ENCODE measurements around the gene XPNPEP2.

Gene XPNPEP2

GRCh38 chrX:129750971-129751370 is 12.2 kb downstream of the XPNPEP2 start:
- no peak for DNase-seq

GRCh38 chrX:129754056-129755024 is 15.6 kb downstream of the XPNPEP2 start:
- DNase-seq: no peak

GRCh38 chrX:129755779-129756650 is 17.2 kb downstream of the XPNPEP2 start:
- no peak for DNase-seq

GRCh38 chrX:129759576-129760061 is 20.8 kb downstream of the XPNPEP2 start:
- no peak for DNase-seq

- no peak for DNase-seq
Measured at GRCh38 chrX:129760155-129760554, 21.4 kb downstream of the XPNPEP2 start.

- no peak for DNase-seq
Measured at GRCh38 chrX:129760981-129761380, 22.2 kb downstream of the XPNPEP2 start.

GRCh38 chrX:129761596-129761995 is 22.8 kb downstream of the XPNPEP2 start:
- no peak for DNase-seq

GRCh38 chrX:129762448-129762847 is 23.7 kb downstream of the XPNPEP2 start:
- DNase-seq: no peak

- DNase-seq: no peak
Measured at GRCh38 chrX:129763666-129764065, 24.9 kb downstream of the XPNPEP2 start.

- no peak for DNase-seq
Measured at GRCh38 chrX:129768186-129768585, 29.4 kb downstream of the XPNPEP2 start.

GRCh38 chrX:129768586-129769466 is 30.0 kb downstream of the XPNPEP2 start:
- no peak for DNase-seq

GRCh38 chrX:129769467-129770154 is 30.8 kb downstream of the XPNPEP2 start:
- DNase-seq: no peak

- no peak for DNase-seq
Measured at GRCh38 chrX:129771266-129771995, 32.7 kb downstream of the XPNPEP2 start.

- DNase-seq: no peak
Measured at GRCh38 chrX:129772796-129773431, 34.1 kb downstream of the XPNPEP2 start.

- DNase-seq: no peak
Measured at GRCh38 chrX:129773649-129774458, 35.1 kb downstream of the XPNPEP2 start.

- DNase-seq: no peak
Measured at GRCh38 chrX:129777218-129778030, 38.6 kb downstream of the XPNPEP2 start.

- DNase-seq: no peak
Measured at GRCh38 chrX:129779086-129779672, 40.4 kb downstream of the XPNPEP2 start.

- no peak for DNase-seq
Measured at GRCh38 chrX:129779747-129780146, 41.0 kb downstream of the XPNPEP2 start, which contains the start of gene SASH3. TSS of gene SASH3 (plus strand) at chrX:129779949. CDS start at chrX:129780098, 149 bp downstream.
